GM19239 (cell line): ENCODE data around the gene NPHS1.
"Not testable (repeated sequence)": the region's sequence is repeated elsewhere in the genome, so short reads cannot be mapped to it uniquely, and the experiment has no call there.

Experiments used
- DNase-seq: peaks from one replicate; pipeline ENCODE4 v3.0.0; 2011; ENCODE audit warnings: low spot score; ENCODE audit not compliant: insufficient read length
- FAIRE-seq: peaks from 2 replicates; lab custom pipeline; 2011; peaks lifted over from hg19 to GRCh38; lab: Jason Lieb, UNC

Gene NPHS1

DNA sequence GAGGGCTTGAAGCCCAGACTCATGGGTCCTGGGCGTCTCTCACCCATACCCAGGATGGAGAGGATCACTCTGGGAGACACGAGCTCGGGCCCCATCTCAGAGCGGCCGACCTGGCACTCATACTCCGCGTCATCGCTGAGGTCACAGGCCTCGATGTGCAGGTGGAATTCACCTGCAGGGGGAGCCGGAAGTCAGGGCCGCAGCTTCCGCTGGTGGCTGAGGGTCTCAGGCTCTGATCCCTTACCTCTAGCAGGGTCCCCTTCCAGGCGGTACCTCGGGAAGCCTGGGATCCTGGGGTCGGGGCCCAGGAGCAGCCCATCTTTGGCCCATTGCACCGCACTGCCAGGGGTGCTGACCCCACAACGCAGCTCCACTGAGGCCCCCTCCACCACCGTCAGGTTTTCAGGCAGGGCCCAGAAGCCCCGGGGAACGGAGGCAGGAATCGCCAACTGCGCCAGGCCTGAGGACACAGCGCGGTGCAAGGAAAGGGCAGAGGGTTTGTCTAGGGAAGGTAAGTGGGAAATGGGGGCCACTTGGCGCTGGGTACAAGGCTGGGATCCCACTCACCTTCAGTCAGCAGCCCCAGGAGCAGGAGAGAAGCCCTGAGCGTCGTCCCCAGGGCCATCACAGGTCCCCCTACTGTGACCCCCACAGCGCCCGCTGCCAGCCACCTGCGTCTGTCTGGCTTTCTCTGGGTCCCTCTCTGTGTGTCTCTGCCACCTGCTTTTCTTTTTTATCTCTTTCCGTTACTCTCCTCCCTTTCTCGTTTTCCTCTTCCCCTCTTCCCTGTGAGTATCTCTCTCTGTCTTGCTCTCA, 883 bp downstream of the NPHS1 start:
- no peak for FAIRE-seq
- no peak for DNase-seq

DNA sequence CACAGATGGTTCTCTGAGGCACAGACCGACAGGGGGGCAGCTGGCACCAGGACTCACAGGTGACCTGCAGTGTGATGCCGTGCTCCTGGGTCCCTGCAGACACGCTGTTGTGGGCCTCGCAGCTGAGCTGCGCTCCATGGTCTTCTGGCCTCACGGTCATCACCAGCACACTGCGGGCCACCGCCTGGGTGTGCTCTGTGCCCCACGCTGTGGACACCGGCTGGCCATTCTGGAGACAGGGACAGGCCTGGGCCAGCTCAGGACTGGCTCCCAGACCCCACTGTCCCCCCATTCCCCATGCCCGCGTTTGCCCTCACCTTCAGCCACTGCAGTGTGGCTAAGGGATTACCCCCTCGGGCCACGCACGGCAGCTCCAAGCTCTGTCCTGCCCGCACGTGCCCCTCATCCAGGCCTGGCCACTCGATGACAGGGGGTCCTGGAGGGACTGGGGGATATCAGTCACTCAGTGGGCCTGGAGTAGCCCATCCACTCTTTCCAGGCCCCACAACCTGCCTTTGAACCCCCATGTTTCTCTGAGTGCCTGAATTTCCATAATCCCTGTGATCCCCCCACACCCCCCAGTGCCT, 3.3 kb downstream of the NPHS1 start:
- DNase-seq, result no peak
- no peak for FAIRE-seq

DNA sequence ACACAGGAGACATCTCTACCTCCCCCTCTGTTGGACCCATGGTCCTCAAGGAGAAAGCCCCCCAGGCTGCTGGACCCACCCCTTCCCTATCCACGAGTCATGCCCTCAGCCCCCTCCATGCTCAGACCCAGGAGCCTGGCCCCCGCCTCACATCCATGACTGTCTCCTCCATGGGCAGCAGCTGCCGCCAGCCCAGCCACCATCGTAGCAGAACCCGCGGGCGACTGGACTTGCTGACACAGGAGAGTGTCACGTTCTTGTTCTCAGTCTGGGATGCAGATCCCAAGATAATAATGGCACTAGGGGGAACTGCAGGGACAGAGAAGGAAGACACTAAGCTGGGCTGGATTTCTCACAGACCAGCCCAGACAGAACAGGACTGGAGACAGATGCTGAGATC, 3.8 kb downstream of the NPHS1 start:
- DNase-seq, result no peak
- FAIRE-seq, result no peak

DNA sequence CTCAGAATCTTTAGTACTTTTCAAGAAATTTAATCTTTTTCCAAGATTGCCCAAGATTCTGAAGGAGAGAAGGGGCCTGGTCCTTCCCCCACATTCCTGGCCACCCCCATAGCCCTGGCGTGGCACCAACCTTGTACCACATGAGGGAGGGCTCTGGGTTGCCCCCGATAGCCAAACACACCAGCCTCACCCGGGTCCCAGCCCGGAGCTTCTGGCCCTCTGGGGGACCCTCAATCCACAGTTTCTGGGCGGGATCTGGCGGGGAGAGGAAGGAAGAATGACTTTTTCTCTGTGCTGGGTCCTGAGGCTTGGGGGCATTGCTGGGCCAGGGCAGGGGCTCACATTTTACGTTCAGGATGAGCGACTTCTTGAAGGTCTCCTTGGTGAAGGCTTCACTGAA, 4.4 kb downstream of the NPHS1 start:
- DNase-seq (no peak), FAIRE-seq (no peak)

DNA sequence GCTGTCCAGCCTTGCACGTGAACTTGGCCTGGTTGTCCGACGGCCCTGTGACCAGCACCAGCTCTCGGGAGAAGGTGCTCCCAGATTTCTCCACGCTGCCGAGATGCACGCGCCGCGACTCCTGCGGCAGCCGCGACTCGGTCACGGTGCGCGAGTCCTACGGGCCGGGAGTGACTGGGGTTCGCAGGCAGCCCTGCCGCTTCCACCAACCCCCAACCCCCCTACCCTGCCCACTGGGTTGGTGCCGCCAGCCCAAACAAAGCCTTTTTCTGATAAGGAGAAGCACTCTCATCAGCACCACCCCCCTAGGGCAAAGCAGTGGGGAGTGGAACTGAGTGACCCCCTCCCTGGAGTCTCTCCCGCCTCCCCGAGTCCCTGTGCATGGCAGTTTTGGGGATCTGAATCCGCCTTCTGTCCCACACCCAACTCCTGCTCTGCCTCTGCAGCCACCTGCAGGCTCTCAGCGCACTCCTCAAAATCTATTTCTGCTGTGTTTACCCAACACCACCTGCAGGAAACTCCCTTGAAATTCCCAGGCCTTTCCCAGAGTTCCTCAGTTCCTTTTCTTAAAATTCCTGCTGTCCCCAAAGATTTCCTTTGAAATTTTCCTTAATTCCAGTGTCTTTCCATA, 6.2 kb downstream of the NPHS1 start:
- FAIRE-seq, result no peak

DNA sequence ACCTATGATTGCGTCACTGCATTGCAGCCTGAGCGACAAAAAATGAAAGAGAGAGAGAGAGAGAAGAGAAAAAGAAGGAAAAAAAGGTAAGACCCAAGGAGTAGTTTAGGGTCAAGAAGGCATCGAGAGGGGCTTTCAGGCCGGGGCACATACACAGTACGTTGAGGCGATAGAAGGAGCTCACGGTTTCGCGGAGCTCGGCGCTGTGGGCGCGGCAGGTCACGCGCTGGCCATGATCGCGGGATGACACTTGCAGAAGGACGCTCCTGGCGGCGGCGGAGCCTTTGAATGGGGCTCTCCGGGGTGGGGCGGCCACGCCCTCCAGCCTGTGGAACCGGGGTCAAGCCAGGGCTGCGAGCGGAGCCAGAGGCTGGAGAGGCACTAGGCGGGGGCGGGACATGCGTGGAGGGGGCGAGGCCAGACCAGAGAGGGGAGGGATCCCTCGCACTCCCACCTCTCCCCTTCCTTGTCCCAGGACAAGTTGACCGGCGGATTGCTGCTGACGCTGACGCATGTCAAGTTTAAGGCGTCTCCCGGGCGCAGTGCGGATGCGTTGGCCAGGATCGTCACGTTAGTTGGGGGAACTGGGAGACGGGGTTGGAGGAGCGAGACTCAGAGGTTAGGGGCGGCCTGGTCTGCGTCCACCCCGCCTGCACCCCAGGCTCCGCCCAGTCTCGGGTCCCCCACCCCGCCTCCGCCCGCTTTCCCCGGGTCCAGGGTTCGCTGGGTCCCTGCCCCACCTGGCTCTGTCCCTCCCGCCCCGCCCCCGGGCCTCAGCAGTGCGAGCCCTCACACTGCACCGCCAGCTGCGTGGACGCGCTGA, 6.9 kb downstream of the NPHS1 start:
- no peak for FAIRE-seq
- no peak for DNase-seq

More for the DNA sequence above, 6.2 kb downstream of the NPHS1 start:
- DNase-seq, result no peak

DNA sequence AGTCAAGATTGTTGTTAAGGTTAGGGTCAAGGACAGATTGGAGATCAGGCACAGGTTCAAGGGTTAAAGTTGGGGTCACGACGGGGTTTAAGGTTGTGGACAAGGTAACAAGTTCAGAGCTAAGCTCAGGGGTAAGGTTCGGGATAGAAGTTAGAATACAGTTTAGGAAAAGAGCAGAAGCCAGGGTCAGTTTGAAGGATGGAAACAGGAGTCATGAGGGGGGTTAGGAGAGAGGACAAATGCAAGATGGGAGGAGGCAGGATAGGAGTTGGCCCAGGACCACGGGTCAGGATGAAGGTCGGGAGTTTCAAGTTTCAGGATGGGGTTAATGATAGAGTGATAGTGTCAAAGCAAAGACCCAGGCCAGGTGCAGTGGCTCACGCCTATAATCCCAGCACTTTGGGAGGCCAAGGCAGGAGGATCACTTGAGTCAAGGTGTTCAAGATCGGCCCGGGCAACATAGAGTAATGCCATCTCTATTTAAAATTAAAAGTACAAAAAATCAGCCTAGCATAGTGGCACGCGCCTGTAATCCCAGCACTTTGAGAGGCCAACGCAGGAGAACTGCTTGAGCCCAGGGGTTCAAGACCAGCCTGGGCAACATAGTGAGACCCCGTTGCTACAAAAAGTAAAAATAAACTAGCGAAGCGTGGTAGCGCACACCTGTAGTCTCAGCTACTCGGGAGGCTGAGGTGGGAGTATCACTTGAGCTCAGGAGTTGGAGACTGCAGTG, 7.7 kb downstream of the NPHS1 start:
- FAIRE-seq, result no peak
- DNase-seq, result no peak

DNA sequence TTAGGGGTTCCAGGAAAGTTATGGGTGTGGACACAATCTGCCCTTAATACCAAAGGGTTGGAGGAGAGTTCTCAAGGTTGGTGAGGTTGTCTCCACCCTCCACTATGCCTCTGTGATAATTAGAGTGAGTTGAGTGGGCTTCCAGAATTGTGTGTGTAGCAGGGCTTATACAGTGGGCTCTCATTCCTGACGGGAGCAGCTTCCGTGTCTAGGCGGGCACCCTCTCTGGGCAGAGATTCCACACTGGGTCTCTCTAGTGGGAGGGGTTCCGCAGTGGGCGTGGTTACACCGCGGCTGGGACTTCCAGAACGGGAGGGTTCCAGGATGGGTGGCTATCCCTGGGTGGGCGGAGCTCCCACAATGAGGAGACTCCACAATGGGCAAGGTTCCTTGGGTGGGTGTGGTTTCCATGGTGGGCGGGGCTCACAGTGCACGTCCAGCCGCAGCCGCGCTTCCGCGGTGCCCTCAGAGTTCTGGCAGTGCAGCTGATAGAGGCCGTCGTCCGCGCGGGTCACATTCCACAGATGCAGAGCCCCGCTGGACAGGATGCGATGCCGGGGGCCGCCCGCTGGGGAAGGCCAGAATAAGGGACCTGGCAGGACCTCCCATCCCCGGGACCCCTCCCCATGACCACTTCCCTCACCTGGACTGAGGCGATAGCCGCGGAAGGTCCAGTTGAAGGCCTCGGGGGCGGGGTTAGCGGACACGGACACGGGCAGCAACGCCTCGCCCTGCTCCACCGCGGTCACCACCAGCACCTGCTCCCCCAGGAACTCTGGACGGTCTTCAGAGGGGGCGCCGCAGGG, 8.4 kb downstream of the NPHS1 start:
- DNase-seq (no peak), FAIRE-seq (no peak)

DNA sequence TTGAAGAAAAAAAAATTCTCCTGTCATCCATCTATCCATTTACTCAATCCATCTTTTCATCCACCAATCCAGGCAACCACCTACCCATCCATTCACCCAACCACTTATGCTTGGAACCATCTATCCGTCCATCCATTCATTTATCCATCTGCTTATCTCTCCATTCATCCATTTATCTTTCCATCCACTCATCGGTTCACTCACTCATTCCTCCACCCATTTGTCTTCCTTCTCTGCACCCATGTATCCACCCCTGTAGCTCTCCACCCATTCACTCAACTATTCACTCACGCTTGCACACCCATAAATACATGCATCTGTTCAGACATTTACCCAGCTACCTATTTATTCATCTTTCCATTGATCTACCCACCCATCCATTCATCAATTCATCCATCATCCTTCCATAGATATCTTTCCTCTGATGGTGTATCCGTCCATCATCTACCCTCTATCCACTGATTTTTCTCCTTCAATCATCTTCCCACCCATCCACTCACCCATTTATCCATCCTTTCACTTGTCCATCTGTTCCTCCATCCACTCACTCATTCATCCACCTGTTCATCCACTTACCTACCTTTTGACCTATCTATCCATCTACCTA, 9.5 kb downstream of the NPHS1 start:
- FAIRE-seq, result no peak
- DNase-seq, result no peak

DNA sequence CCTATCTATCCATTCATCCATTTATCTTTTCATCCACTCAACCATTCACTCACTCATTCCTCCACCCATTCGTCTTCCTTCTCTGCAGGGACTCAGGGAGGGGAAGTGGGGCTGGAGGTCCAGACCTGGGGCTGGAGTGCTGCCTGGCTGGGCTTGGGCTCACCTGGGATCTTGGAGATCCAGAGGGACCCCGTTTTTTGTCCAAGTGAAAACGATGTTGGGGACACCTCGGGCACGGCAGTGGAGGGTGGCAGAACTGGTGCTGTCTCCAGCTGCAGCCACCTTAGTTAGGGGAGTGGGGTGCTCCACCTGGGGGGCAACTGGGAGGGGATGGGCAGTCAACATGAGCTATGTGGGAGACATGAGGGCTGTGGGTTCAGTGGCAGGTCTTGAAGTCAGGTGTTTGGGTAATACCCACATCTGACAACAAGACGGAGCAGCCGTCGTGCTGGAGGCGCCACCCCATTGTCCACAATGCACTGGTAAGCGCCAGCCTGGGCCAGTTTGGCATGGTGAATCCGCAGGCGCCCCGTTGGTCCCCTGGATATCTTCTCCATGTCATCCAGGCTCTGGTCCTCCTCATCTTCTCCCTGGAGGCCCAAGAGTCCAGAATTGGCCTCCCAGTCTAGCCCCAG, 10.2 kb downstream of the NPHS1 start:
- FAIRE-seq, result no peak
- no peak for DNase-seq

DNA sequence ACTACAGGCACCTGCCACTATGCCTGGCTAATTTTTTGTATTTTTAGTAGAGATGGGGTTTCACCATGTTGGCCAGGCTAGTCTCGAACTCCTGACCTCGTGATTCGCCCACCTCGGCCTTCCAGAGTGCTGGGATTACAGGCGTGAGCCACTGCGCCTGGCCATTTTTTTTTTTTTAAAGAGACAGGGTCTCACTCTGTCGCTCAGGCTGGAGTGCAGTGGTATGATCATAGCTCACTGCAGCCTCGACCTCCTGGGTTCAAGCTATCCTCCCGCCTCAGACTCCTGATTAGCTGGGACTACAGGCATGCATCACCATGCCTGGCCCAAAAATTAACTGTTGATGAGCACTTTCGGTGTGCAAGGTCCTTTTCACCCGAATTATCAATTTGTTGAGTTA, 16.2 kb downstream of the NPHS1 start:
- FAIRE-seq, DNase-seq: not testable (repeated sequence)

DNA sequence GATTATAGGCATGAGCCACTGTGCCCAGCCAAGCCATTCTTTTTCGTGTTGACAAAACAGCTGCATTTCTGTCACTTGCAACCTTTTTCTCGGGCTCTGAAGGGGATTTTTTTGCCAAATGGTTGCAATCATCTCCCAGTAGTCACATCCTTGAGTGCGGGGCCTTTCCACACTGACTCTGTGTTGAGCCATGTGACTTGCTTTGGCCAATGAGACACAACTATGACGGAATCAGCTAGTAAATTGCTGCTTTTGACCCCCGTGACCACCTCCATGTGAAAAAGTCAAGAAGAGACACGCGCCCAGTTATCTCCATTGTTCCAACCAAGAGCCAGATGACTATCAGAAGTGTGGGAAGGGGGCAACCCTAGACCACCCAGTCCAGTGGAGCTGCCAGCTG, 18.3 kb downstream of the NPHS1 start:
- no peak for DNase-seq
- no peak for FAIRE-seq

DNA sequence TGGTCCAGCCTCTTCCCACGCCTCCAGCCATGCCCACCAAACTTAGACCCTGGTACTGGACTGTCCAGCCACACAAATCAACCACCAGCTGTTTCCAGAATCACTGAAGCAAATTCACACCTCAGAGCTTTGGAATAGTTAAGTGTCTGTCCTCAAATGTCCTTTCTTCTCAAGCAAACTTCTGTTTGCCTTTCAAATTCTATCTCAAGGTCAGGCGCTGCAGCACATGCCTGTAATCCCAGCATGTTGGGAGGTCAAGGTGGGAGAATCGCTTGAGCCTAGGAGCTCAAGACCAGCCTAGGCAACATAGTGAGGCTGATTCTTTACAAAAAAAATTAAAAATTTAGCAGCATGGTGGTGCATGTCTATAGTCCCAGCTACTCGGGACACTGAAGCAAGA, 20.2 kb downstream of the NPHS1 start:
- FAIRE-seq, result no peak
- no peak for DNase-seq

DNA sequence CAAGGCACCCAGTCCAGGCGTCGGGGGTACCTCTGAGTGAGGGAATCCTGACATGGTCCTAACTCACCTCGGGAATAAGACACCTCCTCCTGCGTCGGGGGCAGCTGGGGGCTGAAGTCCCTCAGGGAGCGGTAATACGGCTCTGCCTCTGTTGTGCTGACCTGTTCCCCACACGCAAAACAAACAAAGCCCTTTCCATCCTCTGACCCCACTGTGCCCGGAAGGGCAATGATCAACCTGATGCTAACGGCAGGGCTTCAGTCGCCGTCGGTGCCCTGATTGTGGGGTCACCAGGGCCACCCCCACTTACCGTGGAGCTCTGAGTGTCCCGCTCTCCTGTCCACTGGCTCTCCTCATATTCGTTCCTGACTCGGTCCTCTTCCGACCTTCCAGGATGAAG, 21.3 kb downstream of the NPHS1 start:
- DNase-seq, result no peak
- no peak for FAIRE-seq

DNA sequence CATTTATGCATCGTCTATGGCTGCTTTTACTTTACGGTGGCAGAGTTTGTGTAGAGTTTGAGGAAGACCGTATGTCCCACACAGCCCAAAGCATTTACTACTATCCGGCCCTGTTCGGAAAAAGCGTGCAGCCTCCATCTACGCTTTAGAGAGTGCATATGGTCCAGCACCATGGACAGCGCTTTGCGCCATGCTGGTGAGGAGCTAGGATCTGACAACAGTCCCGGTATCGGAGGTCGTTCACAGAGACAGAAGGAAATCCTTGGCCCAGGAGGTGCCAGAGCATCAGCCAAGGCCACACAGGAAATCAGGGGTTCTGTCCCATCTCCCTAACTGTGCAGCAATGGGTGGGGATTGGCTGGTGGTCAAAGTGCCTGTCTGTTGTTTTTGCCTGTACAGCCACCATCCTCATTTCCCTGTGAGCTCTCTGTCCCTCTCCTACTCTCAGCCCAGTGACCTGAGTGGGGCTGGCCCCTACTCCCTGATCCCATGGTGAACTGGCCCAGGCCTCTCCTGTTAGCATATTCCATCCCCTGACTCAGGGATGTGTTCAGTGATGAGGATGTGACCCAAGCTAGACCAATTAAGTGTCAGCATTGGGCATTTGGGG, 23.5 kb downstream of the NPHS1 start:
- FAIRE-seq (peak; percentile 40), DNase-seq (no peak)

DNA sequence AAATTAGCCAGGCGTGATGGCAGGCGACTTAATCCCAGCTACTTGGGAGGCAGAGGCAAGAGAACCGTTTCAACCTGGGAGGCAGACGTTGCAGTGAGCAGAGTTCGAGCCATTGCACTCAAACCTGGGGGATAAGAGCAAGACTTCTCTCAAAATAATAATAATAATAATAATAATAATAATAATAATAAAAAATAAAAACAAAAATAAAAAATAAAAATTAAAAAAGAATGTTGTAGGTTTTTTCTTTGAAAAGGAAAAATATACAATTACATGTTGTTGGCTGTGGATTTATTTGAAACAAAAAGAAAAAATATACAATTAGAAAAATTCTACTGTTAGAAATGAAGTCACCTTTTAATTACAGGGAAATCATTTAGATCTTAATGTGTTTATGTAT, 28.2 kb downstream of the NPHS1 start:
- no peak for DNase-seq
- FAIRE-seq, result no peak

DNA sequence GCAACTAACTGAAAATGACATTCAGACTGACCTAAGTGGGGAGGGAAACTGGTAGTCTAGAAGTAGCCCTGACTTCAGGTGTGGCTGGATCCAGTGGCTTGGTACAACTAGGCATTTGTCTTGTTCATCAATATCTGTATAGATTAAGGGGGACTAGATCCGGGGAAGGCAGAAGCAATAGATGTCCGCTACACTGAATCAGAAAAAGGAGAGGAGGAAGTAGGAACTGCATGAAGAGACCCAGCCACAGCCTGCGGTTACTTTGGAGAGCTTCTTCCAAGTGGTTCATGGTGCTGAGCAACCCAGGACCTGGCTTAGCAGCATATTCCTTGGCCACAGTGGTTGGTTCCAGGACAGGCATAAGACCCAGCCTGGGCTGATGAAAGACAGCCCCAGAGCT, 29.7 kb downstream of the NPHS1 start:
- no peak for FAIRE-seq
- no peak for DNase-seq

DNA sequence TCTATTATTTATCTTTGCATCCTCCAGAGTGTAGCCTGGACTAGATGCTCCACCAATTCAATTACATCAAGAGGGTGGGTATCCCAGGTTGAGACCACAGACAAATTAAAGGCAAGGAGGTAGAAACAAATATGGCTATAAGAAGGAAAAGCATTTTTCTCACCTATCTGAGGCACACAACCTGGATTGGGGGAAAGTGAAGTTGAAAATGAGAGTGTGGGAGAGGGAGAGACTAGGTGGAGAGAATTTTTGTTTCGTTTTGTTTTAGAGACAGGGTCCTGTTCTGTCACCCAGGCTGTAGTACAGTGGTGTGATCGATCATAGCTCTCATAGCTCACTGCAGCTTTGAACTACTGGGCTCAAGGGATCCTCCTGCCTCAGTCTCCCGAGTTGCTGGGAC, 33.9 kb downstream of the NPHS1 start:
- no peak for DNase-seq
- no peak for FAIRE-seq
